CD4-positive, alpha-beta T cell (primary cell): ENCODE data around the gene MBTPS1. TPM values are rescaled to one million over a fixed set of nuclear protein-coding genes. Genes with fewer than 3 reads are reported as not detected.

Experiments
- ATAC-seq: fragments of 200-7000 bp; cut with Tn5 transposase; one replicate; pipeline ENCODE4 v1.10.0; 2022; ENCODE audit warnings: mild to moderate bottlenecking; ENCODE audit not compliant: poor library complexity
- CTCF ChIA-PET: fragments of 350-600 bp; sonication (Branson Sonifier 250); formaldehyde crosslinking; loops from one replicate; lab custom pipeline; 2021; ENCODE audit warnings: antibody characterized with exemption, inconsistent platforms; lab: Charles Lee
- POLR2A ChIA-PET: fragments of 350-600 bp; sonication (Branson Sonifier 250); formaldehyde crosslinking; loops from one replicate; lab custom pipeline; 2021; ENCODE audit warnings: antibody characterized with exemption, inconsistent platforms; lab: Charles Lee
- DNase-seq, 14 experiments: peaks; one replicate each; pipeline ENCODE4 v3.0.0-alpha.2; 2013 to 2020; ENCODE audit warnings: mixed read lengths in 2 of 14
- H3K27ac ChIP-seq, 2 donors: one replicate each; pipeline versions ENCODE4 v1.5.1 to v1.7.0; 2013; ENCODE audit warnings: low read length in 2 of 2, low read depth in 1 of 2, mild to moderate bottlenecking in 1 of 2
- H3K27me3 ChIP-seq, 2 experiments: 1 replicate in 1 of 2; 2 replicates in 1 of 2; pipeline versions ENCODE4 v1.6.1 to v1.7.0; 2013; ENCODE audit warnings: low read length in 2 of 2, control low read depth in 1 of 2, mild to moderate bottlenecking in 1 of 2, moderate library complexity in 1 of 2; ENCODE audit not compliant: insufficient read depth in 2 of 2, control insufficient read depth in 1 of 2
- H3K36me3 ChIP-seq: one replicate; pipeline ENCODE4 v1.6.1; 2013; ENCODE audit warnings: low read length, control low read depth; ENCODE audit not compliant: insufficient read depth
- H3K4me1 ChIP-seq: one replicate; pipeline ENCODE4 v1.6.1; 2013; ENCODE audit warnings: low read length, control low read depth; ENCODE audit not compliant: insufficient read depth
- H3K4me3 ChIP-seq: one replicate; pipeline ENCODE4 v1.5.1; 2013; ENCODE audit warnings: mild to moderate bottlenecking, low read length, moderate library complexity
- H3K9me3 ChIP-seq, 2 experiments: 1 replicate in 1 of 2; 2 replicates in 1 of 2; pipeline versions ENCODE4 v1.6.1 to v1.7.0; 2013; ENCODE audit warnings: low read length in 2 of 2, mild to moderate bottlenecking in 2 of 2, control low read depth in 1 of 2, moderate library complexity in 1 of 2; ENCODE audit not compliant: control insufficient read depth in 1 of 2, insufficient read depth in 1 of 2
- H3K27ac Mint-ChIP-seq: one replicate; pipeline ENCODE4 v1.8.0; 2020; ENCODE audit warnings: mixed read lengths
- H3K27me3 Mint-ChIP-seq: one replicate; pipeline ENCODE4 v1.8.0; 2021; ENCODE audit warnings: mixed read lengths
- H3K36me3 Mint-ChIP-seq: one replicate; pipeline ENCODE4 v1.8.0; 2021; ENCODE audit warnings: low read depth, mixed read lengths
- H3K4me1 Mint-ChIP-seq: one replicate; pipeline ENCODE4 v1.8.0; 2021; ENCODE audit warnings: low read depth, mixed read lengths
- H3K4me3 Mint-ChIP-seq: one replicate; pipeline ENCODE4 v1.8.0; 2020; ENCODE audit warnings: mild to moderate bottlenecking, mixed read lengths
- H3K9me3 Mint-ChIP-seq: one replicate; pipeline ENCODE4 v1.8.0; 2020; ENCODE audit warnings: mixed read lengths
- CTCF ChIP-seq: fragments of 200-600 bp; IDR thresholded peaks from one replicate; pipeline ENCODE4 v1.8.0; 2022; ENCODE audit warnings: antibody characterized with exemption, mild to moderate bottlenecking
- intact Hi-C, 2 experiments: fragments of 100-400 bp; cut with DNase I in 1 of 2; cut with micrococcal nuclease in 1 of 2; formaldehyde crosslinking; loops; one replicate each; pipeline versions ENCODE4 v1.15.1 to v1.9.0; 2023 to 2025; cut with DNase I, micrococcal nuclease
- total RNA-seq, 174 experiments: library from RNA in 2 of 174; stranded (reverse) in 2 of 174; gene quantifications; one replicate each; pipeline ENCODE4 v1.2.3 and lab custom pipeline; 2021 to 2026

Gene MBTPS1
- total RNA-seq, 2 experiments from 2014 or later = 121 to 122 TPM

- peaks cover 5% of the 10 kb centered on the region for H3K4me1 ChIP-seq
- no peaks in the 10 kb centered on the region for H3K27me3 Mint-ChIP-seq
- no peak for ATAC-seq
- POLR2A ChIA-PET = no interaction called here
- H3K27me3 ChIP-seq = no peaks in the 10 kb centered on the region
- no peak for TF ChIP-seq CTCF
- no peak for DNase-seq
- H3K36me3 Mint-ChIP-seq = peaks cover 3% of the 10 kb centered on the region
- no peaks in the 10 kb centered on the region for H3K36me3 ChIP-seq
- no peak overlapping the region for H3K4me3 Mint-ChIP-seq
- intact Hi-C loops = no loop called here
- CTCF ChIA-PET = interaction anchor here (1.3 to 1.7 kb wide), 2 partner anchors 11 to 48 kb away, joined by 3 to 7 read pairs; partner anchors contain the start of gene TAF1C
- H3K4me1 Mint-ChIP-seq = peaks cover 21% of the 10 kb centered on the region
- H3K27ac ChIP-seq = no peak overlapping the region
- no peak overlapping the region for H3K27ac Mint-ChIP-seq
- no peaks in the 10 kb centered on the region for H3K9me3 ChIP-seq
- H3K9me3 Mint-ChIP-seq = no peaks in the 10 kb centered on the region
- H3K4me3 ChIP-seq = no peak overlapping the region
Observed at GRCh38 chr16:84138500-84138823, 21.7 kb upstream of the MBTPS1 start.

- H3K27me3 Mint-ChIP-seq = no peaks in the 10 kb centered on the region
- Histone ChIP-seq H3K4me3 (no peak overlapping the region), H3K36me3 (no peaks in the 10 kb centered on the region), H3K9me3 (no peaks in the 10 kb centered on the region), H3K4me1 (peaks cover 4% of the 10 kb centered on the region), H3K27ac (no peak overlapping the region), H3K27me3 (no peaks in the 10 kb centered on the region)
- H3K27ac Mint-ChIP-seq = no peak overlapping the region
- no peak overlapping the region for H3K4me3 Mint-ChIP-seq
- H3K36me3 Mint-ChIP-seq = peaks cover 3% of the 10 kb centered on the region
- H3K4me1 Mint-ChIP-seq = peaks cover 21% of the 10 kb centered on the region
- no peak for DNase-seq
- no peaks in the 10 kb centered on the region for H3K9me3 Mint-ChIP-seq
- TF ChIP-seq CTCF = no peak
- intact Hi-C loops = no loop called here
- CTCF ChIA-PET = interaction anchor here (1.3 to 1.7 kb wide), 2 partner anchors 10 to 49 kb away, joined by 3 to 7 read pairs; partner anchors contain the start of gene TAF1C
- no peak for ATAC-seq
- POLR2A ChIA-PET = no interaction called here
Observed at GRCh38 chr16:84137769-84138357, 21.1 kb upstream of the MBTPS1 start.

- Mint-ChIP-seq H3K9me3 (no peaks in the 10 kb centered on the region), H3K36me3 (peaks cover 3% of the 10 kb centered on the region), H3K4me3 (no peak overlapping the region), H3K4me1 (peaks cover 21% of the 10 kb centered on the region), H3K27me3 (no peaks in the 10 kb centered on the region), H3K27ac (no peak overlapping the region)
- DNase-seq (no peak), ATAC-seq (no peak)
- Histone ChIP-seq H3K9me3 (no peaks in the 10 kb centered on the region), H3K4me3 (no peak overlapping the region), H3K4me1 (peaks cover 4% of the 10 kb centered on the region), H3K36me3 (no peaks in the 10 kb centered on the region), H3K27ac (no peak overlapping the region), H3K27me3 (no peaks in the 10 kb centered on the region)
- CTCF ChIA-PET = interaction anchor here (1.7 kb wide), 1 partner anchor 50 kb away, joined by 7 read pairs; the partner anchor contains the start of gene TAF1C
- POLR2A ChIA-PET = no interaction called here
- no peak for TF ChIP-seq CTCF
- intact Hi-C loops = no loop called here
Observed at GRCh38 chr16:84137287-84137686, 20.5 kb upstream of the MBTPS1 start.
